Stimulated activated naive CD8-positive, alpha-beta T cell treated with anti-CD3 and anti-CD28 coated beads, Interleukin-15, amount 100 ng/mL, for 72 hours (primary cell): ENCODE measurements around the gene KRT32.

Experiments used
- ATAC-seq: fragments of 150-1000 bp; cut with Tn5 transposase; 2 replicates; pipeline ENCODE4 v1.10.0; 2021; ENCODE audit warnings: mild to moderate bottlenecking, moderate library complexity
- DNase-seq, 2 donors: peaks; one replicate each; pipeline ENCODE4 v3.0.0; 2021 to 2022
- H3K27ac Mint-ChIP-seq, 2 donors: one replicate each; pipeline ENCODE4 v1.8.0; 2022; ENCODE audit warnings: mild to moderate bottlenecking in 2 of 2, mixed read lengths in 2 of 2, moderate library complexity in 2 of 2
- H3K27me3 Mint-ChIP-seq: one replicate; pipeline ENCODE4 v1.8.0; 2022; ENCODE audit warnings: mixed read lengths
- H3K4me1 Mint-ChIP-seq: one replicate; pipeline ENCODE4 v1.8.0; 2022; ENCODE audit warnings: mild to moderate bottlenecking, mixed read lengths
- H3K4me3 Mint-ChIP-seq, 2 donors: one replicate each; pipeline ENCODE4 v1.8.0; 2022; ENCODE audit warnings: mild to moderate bottlenecking in 2 of 2, mixed read lengths in 2 of 2, moderate library complexity in 1 of 2
- H3K9me3 Mint-ChIP-seq, 2 donors: one replicate each; pipeline ENCODE4 v1.8.0; 2022; ENCODE audit warnings: mixed read lengths in 2 of 2

KRT32 gene

GRCh38 chr17:41413982-41414381 is 53.2 kb downstream of the KRT32 start:
- DNase-seq (no peak), ATAC-seq (no peak)
- Mint-ChIP-seq H3K27me3 (no peaks in the 10 kb centered on the region), H3K4me1 (peaks cover 11% of the 10 kb centered on the region), H3K4me3 (no peak overlapping the region), H3K9me3 (no peaks in the 10 kb centered on the region), H3K27ac (no peak overlapping the region)

- no peaks in the 10 kb centered on the region for H3K9me3 Mint-ChIP-seq
- no peak for ATAC-seq
- no peak overlapping the region for H3K27ac Mint-ChIP-seq
- peaks cover 17% of the 10 kb centered on the region for H3K4me1 Mint-ChIP-seq
- DNase-seq: no peak
- no peak overlapping the region for H3K4me3 Mint-ChIP-seq
- H3K27me3 Mint-ChIP-seq: no peaks in the 10 kb centered on the region
Observed at GRCh38 chr17:41413353-41413957, 53.7 kb downstream of the KRT32 start.

GRCh38 chr17:41411072-41411840 is 55.9 kb downstream of the KRT32 start:
- DNase-seq (no peak), ATAC-seq (no peak)
- Mint-ChIP-seq H3K27me3 (no peaks in the 10 kb centered on the region), H3K9me3 (no peaks in the 10 kb centered on the region), H3K4me1 (peaks cover 15% of the 10 kb centered on the region), H3K27ac (no peak overlapping the region), H3K4me3 (no peak overlapping the region)
